SK-N-MC (cell line): Measurements from ENCODE around the gene ZBED4.

Experiments
- EZH2 ChIP-seq: fragments of 200-600 bp; sonication (generic); IDR thresholded peaks from one replicate; pipeline ENCODE4 v1.6.1; 2017; ENCODE audit warnings: antibody characterized with exemption
- POLR2AphosphoS5 ChIP-seq: IDR thresholded peaks from 2 replicates; pipeline ENCODE4 v1.6.1; 2012; ENCODE audit warnings: mild to moderate bottlenecking, low read depth, low read length, borderline replicate concordance

GRCh38 chr22:49881856-49882255 lies 28.2 kb downstream of the ZBED4 start:
- TF ChIP-seq POLR2AphosphoS5 (no peak), EZH2 (no peak)
